IPS-18c (cell line): Measurements from ENCODE around the gene TEKT5.
"Not testable (repeated sequence)": the region's sequence is repeated elsewhere in the genome, so short reads cannot be mapped to it uniquely, and the experiment has no call there.

Experiments
- H3K4me3 ChIP-seq: 2 replicates; pipeline ENCODE4 v1.7.0; 2013; ENCODE audit warnings: low read depth, mild to moderate bottlenecking, low read length, moderate library complexity; ENCODE audit not compliant: insufficient read depth
- H3K9me3 ChIP-seq: one replicate; pipeline ENCODE4 v1.6.1; 2013; ENCODE audit warnings: mild to moderate bottlenecking, low read length, moderate library complexity; ENCODE audit not compliant: control insufficient read depth, insufficient read depth

TEKT5 gene

GRCh38 chr16:10647264-10647720, 47.4 kb downstream of the TEKT5 start:
- Histone ChIP-seq H3K9me3 (no peaks in the 10 kb centered on the region), H3K4me3 (no peak overlapping the region)

DNA sequence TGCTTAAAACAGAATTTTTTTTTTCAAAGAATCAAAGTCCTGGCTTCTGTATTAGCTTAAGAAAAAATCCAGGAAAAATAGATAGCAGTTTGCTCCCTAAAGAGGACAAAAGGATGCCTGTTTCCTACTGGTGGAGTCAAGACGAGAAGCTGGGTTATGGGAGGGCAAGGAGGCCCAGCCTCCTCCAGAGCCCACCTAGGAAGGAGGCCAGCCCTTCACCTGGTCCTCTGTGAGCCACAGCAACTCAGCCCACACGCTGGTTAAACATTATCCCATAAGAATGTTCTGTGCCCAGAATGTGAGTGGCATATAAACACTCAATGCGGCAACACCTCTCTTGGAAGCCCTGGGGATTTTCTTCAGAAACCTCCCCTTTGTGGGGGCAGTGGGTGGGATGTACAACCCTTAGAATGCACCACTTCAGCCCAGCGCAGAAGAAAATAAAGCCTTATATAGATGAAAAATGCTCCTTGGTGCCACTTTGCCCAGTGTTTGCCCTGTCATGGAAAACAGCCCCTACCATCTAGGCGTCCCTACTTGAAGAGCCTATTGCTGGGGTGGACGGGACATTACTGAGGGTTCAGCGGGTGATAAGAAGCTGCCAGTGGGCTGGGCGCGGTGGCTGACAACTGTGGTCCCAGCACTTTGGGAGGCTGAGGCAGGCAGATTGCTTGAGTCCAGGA, 48.0 kb downstream of the TEKT5 start:
- H3K9me3 ChIP-seq: no peaks in the 10 kb centered on the region
- H3K4me3 ChIP-seq: no peak overlapping the region

DNA sequence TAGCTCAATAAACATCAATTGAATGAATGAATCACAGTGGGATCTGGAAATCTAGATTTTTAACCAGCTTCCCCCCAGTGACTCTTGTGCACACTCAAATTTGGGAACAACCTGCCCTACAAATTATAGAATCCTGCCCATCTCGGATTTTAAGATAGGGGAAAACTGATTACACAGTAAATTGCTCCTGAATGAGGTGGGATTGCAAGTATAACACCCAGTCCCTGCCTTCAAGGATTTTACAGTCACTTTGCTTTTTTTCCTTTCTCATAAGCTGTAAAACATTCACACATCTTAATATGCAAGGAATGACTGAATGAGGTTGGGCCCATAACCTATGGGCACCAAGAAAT, 48.5 kb downstream of the TEKT5 start:
- H3K9me3 ChIP-seq: no peaks in the 10 kb centered on the region
- no peak overlapping the region for H3K4me3 ChIP-seq

DNA sequence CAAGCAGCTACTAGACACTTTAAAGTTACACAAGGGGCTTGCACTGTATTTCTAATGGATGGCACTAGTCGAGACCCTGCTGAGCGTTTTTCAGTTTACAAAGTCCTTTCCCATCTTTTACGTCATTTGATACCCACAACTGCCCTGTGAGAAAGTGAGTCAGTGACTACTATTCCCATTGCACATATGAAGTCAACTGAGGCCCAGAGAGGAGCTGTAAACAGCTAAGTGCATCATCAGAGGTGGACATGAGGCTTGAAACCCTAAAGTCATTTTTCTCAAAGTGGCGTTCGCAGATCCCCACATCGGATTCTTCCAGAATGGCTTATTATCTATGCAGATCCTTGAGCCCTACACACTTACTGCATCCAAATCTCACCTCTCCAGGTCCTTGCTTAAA, 50.6 kb downstream of the TEKT5 start:
- Histone ChIP-seq H3K4me3 (no peak overlapping the region), H3K9me3 (peaks cover 5% of the 10 kb centered on the region)

DNA sequence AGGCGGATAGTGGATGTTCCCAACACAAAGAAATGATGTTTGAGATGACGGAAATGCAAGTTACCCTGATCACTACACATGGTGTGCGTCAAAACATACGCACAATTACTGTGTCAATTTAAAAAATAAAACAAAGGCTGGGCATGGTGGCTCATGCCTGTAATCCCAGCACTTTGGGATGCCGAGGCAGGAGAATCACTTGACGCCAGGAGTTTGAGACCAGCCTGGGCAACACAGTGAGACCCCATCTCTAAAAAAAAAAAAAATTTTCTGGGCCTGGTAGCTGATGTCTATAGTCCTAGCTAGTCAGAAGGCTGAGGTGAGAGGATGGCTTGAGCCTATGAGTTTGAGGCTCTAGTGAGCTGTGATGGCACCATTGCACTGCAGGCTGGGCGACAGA, 51.8 kb downstream of the TEKT5 start:
- peaks cover 5% of the 10 kb centered on the region for H3K9me3 ChIP-seq
- H3K4me3 ChIP-seq: no peak overlapping the region

GRCh38 chr16:10641953-10642949, 52.5 kb downstream of the TEKT5 start:
- H3K9me3 ChIP-seq: peaks cover 5% of the 10 kb centered on the region
- no peak overlapping the region for H3K4me3 ChIP-seq

DNA sequence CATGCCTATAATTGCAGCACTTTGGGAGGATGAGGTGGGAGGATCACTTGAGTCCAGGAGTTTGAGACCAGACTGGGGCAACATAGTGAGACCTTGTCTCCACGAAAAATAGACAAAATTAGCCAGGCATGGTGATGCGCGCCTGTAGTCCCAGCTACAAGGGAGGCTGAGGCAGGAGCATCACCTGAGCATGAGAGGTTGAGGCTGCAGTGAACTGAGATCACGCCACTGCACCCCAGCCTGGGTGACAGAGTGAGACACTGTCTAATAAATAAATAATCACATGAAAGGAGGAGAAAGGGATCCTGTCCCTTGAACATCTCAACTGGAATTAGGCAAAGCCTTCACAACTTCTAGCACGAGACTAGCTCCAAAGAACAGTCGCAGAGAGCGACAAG, 53.2 kb downstream of the TEKT5 start:
- Histone ChIP-seq H3K9me3 (peaks cover 5% of the 10 kb centered on the region), H3K4me3 (no peak overlapping the region)

GRCh38 chr16:10640934-10641333, 53.8 kb downstream of the TEKT5 start:
- H3K9me3 ChIP-seq: peaks cover 5% of the 10 kb centered on the region
- no peak overlapping the region for H3K4me3 ChIP-seq

- Histone ChIP-seq H3K9me3 (peaks cover 5% of the 10 kb centered on the region), H3K4me3 (no peak overlapping the region)
These were observed 56.6 kb downstream of the TEKT5 start for GRCh38 chr16:10638101-10638500.

DNA sequence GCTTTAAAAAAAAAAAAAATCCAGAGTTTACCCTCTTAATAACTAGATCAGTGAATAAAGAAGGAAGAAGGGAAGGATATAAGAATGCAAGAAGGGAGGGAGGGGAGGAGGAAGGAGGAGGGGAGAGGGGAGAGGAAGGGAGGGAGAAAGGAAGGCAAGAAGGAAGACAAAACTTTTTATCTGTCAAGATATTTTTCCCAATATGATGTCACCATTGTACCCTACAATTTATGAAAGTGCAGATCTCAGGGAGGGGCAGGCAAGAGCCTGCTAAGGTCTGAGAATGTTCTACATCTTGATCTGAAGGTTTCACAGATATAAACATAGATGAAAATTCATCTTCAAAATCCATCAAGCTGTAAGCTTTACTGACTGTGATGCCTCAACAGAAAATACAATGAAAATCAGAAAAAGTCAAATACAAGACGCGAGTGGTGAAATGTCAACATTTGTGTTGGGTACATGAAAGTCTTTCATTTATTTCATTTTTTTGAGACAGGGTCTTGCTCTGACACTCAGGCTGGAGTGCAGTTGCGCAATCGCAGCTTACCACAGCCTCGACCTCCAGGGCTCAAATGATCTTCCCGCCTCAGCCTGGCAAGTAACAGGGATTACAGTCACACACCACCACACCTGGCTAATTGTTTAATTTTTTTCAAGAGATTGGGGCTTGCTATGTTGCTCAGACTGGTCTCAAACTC, 57.2 kb downstream of the TEKT5 start:
- no peak overlapping the region for H3K4me3 ChIP-seq
- peaks cover 5% of the 10 kb centered on the region for H3K9me3 ChIP-seq

GRCh38 chr16:10635365-10636021, 59.2 kb downstream of the TEKT5 start:
- H3K9me3 ChIP-seq: peaks cover 3% of the 10 kb centered on the region
- H3K4me3 ChIP-seq: no peak overlapping the region

DNA sequence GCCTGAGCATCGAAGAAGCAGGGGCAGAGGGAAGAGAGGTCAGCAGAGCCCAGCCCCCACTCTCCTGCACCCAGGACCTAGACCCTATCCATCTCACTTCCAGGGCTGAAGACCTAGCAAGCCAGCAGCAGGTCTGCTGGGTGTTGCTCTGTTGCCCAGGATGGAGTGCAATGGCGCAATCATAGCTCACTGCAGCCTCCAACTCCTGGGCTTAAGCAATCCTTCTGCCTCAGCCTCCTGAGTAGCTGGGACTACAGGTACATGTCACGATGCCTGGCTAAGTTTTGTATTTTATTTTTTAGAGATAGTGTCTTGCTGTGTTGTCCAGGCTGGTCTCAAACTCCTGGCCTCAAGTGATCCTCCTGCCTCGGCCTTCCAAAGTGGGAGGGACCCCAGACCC, 61.3 kb downstream of the TEKT5 start:
- not testable (repeated sequence) for H3K9me3 ChIP-seq, H3K4me3 ChIP-seq

DNA sequence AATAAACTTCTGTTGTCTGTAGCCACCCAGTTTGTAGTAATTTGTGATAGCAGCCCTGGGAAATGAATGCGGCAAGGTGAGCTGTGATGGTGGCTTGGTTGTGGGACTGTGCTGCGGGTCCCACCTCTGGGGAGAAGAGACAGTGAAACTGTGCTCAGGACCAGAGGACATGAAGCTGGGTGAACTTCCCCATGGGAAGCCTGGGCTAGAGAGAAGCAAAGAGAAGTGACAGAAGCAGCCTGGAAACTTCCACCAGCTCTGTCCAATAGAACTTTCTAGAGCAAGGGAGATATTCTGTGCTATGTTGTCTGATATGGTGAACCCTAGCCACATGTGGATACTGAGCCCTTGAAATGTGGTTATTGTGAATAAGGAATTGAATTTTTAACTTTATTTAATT, 62.8 kb downstream of the TEKT5 start:
- Histone ChIP-seq H3K9me3 (no peaks in the 10 kb centered on the region), H3K4me3 (no peak overlapping the region)

DNA sequence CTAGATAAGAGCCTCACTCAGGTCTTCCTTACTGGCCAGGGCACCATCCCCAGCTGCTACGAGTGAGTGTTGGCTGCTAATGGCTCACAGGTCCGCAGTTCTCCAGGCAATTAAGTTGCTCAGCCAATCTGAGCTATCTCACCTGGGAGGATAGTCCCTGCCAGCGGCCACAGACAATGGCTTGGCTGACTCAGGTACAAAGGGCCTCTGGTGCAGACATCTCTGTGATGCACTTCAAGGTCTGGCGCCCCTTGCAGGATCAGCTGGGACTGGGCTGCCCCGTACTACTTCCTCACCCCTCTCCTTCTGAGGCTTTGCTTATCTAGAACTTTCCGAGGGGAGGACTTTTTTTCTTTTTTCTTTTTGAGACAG, 65.2 kb downstream of the TEKT5 start:
- Histone ChIP-seq H3K9me3 (no peaks in the 10 kb centered on the region), H3K4me3 (no peak overlapping the region)

GRCh38 chr16:10625595-10626357, 69.0 kb downstream of the TEKT5 start:
- H3K9me3 ChIP-seq: no peaks in the 10 kb centered on the region
- H3K4me3 ChIP-seq: no peak overlapping the region

DNA sequence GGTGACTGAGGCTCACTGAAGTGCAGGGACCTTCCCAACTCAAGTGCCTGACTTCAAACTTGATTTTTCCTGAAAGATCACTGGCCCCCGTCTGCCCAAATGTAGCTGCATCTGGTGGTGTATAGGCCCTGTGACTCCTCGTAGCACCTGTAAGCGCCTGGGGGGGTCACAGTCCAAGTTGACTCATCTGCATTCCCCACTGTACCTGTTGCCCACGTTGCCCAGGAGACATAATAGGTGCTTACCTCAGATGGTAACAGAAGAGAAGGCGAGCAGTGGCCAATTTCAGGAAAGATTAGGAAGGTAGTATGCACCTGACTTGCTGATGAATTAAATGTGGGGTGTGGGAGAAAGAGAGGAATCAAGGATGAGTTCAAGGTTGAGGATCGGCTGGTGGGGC, 70.2 kb downstream of the TEKT5 start:
- Histone ChIP-seq H3K4me3 (no peak overlapping the region), H3K9me3 (no peaks in the 10 kb centered on the region)

DNA sequence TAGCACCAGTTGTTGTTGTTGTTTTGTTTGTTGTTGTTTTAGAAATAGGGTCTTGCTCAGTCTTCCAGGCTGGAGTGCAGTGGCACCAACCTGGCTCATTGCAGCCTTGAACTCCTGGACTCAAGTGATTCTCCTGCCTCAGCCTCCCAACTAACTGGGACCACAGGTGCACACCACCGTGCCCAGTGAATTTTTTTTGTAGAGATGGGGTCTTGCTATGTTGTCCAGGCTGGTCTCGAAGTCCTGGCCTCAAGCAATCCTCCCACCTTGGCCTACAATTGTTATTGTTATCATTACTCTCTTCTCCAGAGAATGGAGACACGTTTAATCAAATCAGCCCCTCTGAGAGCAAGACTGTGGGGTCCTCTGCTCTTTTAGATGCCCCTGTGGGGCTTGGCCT, 71.7 kb downstream of the TEKT5 start:
- no peaks in the 10 kb centered on the region for H3K9me3 ChIP-seq
- no peak overlapping the region for H3K4me3 ChIP-seq
